H1 (cell line): ENCODE data around the gene MAS1. TPM values are rescaled to one million over a fixed set of nuclear protein-coding genes. Genes with fewer than 3 reads are reported as not detected.

Source experiments
- CBX8 ChIP-seq: fragments of 300-800, 300-1000 bp; sonication (generic); IDR thresholded peaks from 2 replicates; pipeline ENCODE4 v1.7.1; 2016; ENCODE audit warnings: low read depth, low read length, borderline replicate concordance
- EP300 ChIP-seq, 2 experiments: IDR thresholded peaks; 1 replicate in 1 of 2; 2 replicates in 1 of 2; pipeline ENCODE4 v1.6.1; 2011 to 2012; ENCODE audit warnings: low read depth in 2 of 2, low read length in 2 of 2, mild to moderate bottlenecking in 2 of 2, borderline replicate concordance in 1 of 2, inconsistent platforms in 1 of 2, moderate library complexity in 1 of 2
- SP2 ChIP-seq: IDR thresholded peaks from 2 replicates; pipeline ENCODE4 v1.6.1; 2012; ENCODE audit warnings: mild to moderate bottlenecking, low read length, inconsistent platforms
- SRF ChIP-seq: IDR thresholded peaks from 2 replicates; pipeline ENCODE4 v1.6.1; 2011; ENCODE audit warnings: mild to moderate bottlenecking, low read depth, low read length, moderate library complexity
- TBP ChIP-seq: IDR thresholded peaks from 2 replicates; pipeline ENCODE4 v1.6.1; 2011; ENCODE audit warnings: low read depth, low read length, improper control_type of control experiment
- ZNF274 ChIP-seq: IDR thresholded peaks from 2 replicates; pipeline ENCODE4 v1.7.0; 2012; ENCODE audit warnings: low read length, borderline replicate concordance; ENCODE audit errors: extremely low read depth
- polyA plus RNA-seq, 7 experiments: library from polyadenylated mRNA; depleted of rRNA in 3 of 7; stranded (reverse) in 5 of 7; unstranded in 2 of 7; fragments of >200 nt in 5 of 7; fragments of 200-250 nt in 2 of 7; gene quantifications; 1 replicate in 5 of 7; 2 replicates in 1 of 7; 4 replicates in 1 of 7; pipeline versions ENCODE4 v1.2.1 to v1.2.3, GENCODE V29; 2011 to 2013; ENCODE audit warnings: missing spikeins in 2 of 7, mixed read lengths in 2 of 7
- total RNA-seq: library from RNA; stranded (reverse); fragmentation: NEBNext Ultra II Directional; extraction: Animal tissue kit (Norgen Biotek cat#: 25700); gene quantifications from 2 replicates; pipeline ENCODE4 v1.2.1, GENCODE V29; 2021

Gene MAS1
- total and polyA plus RNA-seq, 2 of the 8 experiments (the other 6 are each of a cell fraction or from before 2014, with no cell fraction given): 0.02 TPM; not detected in 1

DNA sequence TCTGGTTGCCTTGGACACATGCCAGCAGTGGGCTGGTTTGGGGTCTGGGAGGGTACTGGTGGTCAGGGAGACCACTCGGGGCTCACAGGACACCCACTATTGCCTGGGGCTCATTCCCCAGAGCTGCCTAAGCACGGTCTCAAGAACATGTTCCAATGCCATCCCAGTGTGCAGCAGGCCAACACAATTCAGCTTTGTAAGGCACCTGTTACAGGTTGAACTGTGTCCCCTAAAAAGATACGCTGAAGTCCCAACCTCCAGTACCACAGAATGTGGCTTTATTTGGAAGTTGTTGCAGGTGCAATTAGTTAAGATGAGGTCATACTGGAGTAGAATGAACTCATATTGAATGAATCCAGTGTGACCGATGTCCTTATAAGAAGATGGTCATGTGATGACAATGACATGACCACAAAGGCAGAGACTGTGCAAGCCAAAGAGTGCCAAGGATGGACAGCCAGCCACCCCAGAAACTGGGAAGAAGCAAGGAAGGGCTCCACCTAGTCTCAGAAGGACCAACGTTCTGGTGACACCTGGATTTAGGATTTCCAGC, 13.5 kb upstream of the MAS1 start (continued):
- TF ChIP-seq CBX8 (no peak), ZNF274 (no peak), SRF (no peak), TBP (no peak), SP2 (no peak), EP300 (IDR thresholded peaks at IDR 0.05; ENCODE audit: borderline replicate concordance in 1 of 2, low read depth in 2 of 2, low read length in 2 of 2) (no peak)
